Suprapubic skin (tissue), 3 donors: ENCODE measurements around the gene HMOX2.

ENCODE experiments used
- POLR2A ChIP-seq, 2 donors: fragments of 450-650 bp; IDR thresholded peaks; one replicate each; pipeline ENCODE4 v1.6.1; 2017; ENCODE audit warnings: antibody characterized with exemption in 2 of 2, mild to moderate bottlenecking in 2 of 2, moderate library complexity in 2 of 2
- TF ChIP-seq, protein P1 (sequence below), 2 donors: fragments of 200-600 bp in 1 of 2; fragments of 450-650 bp in 1 of 2; sonication (generic) in 1 of 2; IDR thresholded peaks; one replicate each; pipeline ENCODE4 v1.5.1; 2016 to 2019; ENCODE audit warnings: antibody characterized with exemption in 2 of 2, mild to moderate bottlenecking in 1 of 2, moderate library complexity in 1 of 2

GRCh38 chr16:4452674-4453073 is 23.5 kb upstream of the HMOX2 start:
- TF ChIP-seq, protein P1, sequence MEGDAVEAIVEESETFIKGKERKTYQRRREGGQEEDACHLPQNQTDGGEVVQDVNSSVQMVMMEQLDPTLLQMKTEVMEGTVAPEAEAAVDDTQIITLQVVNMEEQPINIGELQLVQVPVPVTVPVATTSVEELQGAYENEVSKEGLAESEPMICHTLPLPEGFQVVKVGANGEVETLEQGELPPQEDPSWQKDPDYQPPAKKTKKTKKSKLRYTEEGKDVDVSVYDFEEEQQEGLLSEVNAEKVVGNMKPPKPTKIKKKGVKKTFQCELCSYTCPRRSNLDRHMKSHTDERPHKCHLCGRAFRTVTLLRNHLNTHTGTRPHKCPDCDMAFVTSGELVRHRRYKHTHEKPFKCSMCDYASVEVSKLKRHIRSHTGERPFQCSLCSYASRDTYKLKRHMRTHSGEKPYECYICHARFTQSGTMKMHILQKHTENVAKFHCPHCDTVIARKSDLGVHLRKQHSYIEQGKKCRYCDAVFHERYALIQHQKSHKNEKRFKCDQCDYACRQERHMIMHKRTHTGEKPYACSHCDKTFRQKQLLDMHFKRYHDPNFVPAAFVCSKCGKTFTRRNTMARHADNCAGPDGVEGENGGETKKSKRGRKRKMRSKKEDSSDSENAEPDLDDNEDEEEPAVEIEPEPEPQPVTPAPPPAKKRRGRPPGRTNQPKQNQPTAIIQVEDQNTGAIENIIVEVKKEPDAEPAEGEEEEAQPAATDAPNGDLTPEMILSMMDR (IDR thresholded peaks at IDR 0.05) = no peak
- no peak for TF ChIP-seq POLR2A (IDR thresholded peaks at IDR 0.05)
